ENCODE results near the gene IGFBP3.

Gene IGFBP3

GRCh38 chr7:45923818-45924217 is 2.7 kb upstream of the IGFBP3 start:
- H3K4me1 ChIP-seq (ENCODE audit: control insufficient read depth in 1 of 2, insufficient read depth in 2 of 2, low read length in 2 of 2) = peaks cover 5 to 26% of the 10 kb centered on the region in 2 donors
- no peak overlapping the region for H3K4me3 ChIP-seq (ENCODE audit: low read depth in 1 of 2, low read length in 2 of 2)
- no peak overlapping the region for H3K27ac ChIP-seq (ENCODE audit: low read depth, low read length)
- H3K27me3 ChIP-seq (ENCODE audit: control insufficient read depth in 1 of 2, insufficient read depth in 2 of 2, low read length in 2 of 2) = peaks cover 34 to 45% of the 10 kb centered on the region in 2 donors
- no peaks in the 10 kb centered on the region for H3K36me3 ChIP-seq (ENCODE audit: control insufficient read depth in 1 of 2, insufficient read depth in 2 of 2, low read length in 2 of 2)
- H3K9ac ChIP-seq (ENCODE audit: low read depth in 1 of 2, low read length in 2 of 2) = no peak overlapping the region
- H3K9me3 ChIP-seq (ENCODE audit: control insufficient read depth in 1 of 2, low read length in 2 of 2) = no peaks in the 10 kb centered on the region

- Histone ChIP-seq H3K9me3 (ENCODE audit: control insufficient read depth in 1 of 2, low read length in 2 of 2) (no peaks in the 10 kb centered on the region), H3K9ac (ENCODE audit: low read depth in 1 of 2, low read length in 2 of 2) (no peak overlapping the region), H3K4me3 (ENCODE audit: low read depth in 1 of 2, low read length in 2 of 2) (peak overlapping the region; percentile 43 to 45), H3K4me1 (ENCODE audit: control insufficient read depth in 1 of 2, insufficient read depth in 2 of 2, low read length in 2 of 2) (peaks cover 6 to 26% of the 10 kb centered on the region in 2 donors), H3K27me3 (ENCODE audit: control insufficient read depth in 1 of 2, insufficient read depth in 2 of 2, low read length in 2 of 2) (peaks cover 38 to 45% of the 10 kb centered on the region in 2 donors), H3K27ac (ENCODE audit: low read depth, low read length) (no peak overlapping the region), H3K36me3 (ENCODE audit: control insufficient read depth in 1 of 2, insufficient read depth in 2 of 2, low read length in 2 of 2) (no peaks in the 10 kb centered on the region)
These were observed 2.2 kb upstream of the IGFBP3 start for GRCh38 chr7:45923290-45923689.

- no peaks in the 10 kb centered on the region for H3K9me3 ChIP-seq (ENCODE audit: control insufficient read depth in 1 of 2, low read length in 2 of 2)
- peak overlapping the region in 1 of 2 donors; percentile 3 for H3K9ac ChIP-seq (ENCODE audit: low read depth in 1 of 2, low read length in 2 of 2)
- peaks cover 42 to 45% of the 10 kb centered on the region in 2 donors for H3K27me3 ChIP-seq (ENCODE audit: control insufficient read depth in 1 of 2, insufficient read depth in 2 of 2, low read length in 2 of 2)
- H3K4me3 ChIP-seq (ENCODE audit: low read depth in 1 of 2, low read length in 2 of 2) = peak overlapping the region; percentile 43 to 45
- no peak overlapping the region for H3K27ac ChIP-seq (ENCODE audit: low read depth, low read length)
- no peaks in the 10 kb centered on the region for H3K36me3 ChIP-seq (ENCODE audit: control insufficient read depth in 1 of 2, insufficient read depth in 2 of 2, low read length in 2 of 2)
- H3K4me1 ChIP-seq (ENCODE audit: control insufficient read depth in 1 of 2, insufficient read depth in 2 of 2, low read length in 2 of 2) = peaks cover 11 to 26% of the 10 kb centered on the region in 2 donors
These were observed 1.7 kb upstream of the IGFBP3 start for GRCh38 chr7:45922810-45923209.

- no peaks in the 10 kb centered on the region for H3K36me3 ChIP-seq (ENCODE audit: control insufficient read depth in 1 of 2, insufficient read depth in 2 of 2, low read length in 2 of 2)
- no peak overlapping the region for H3K27ac ChIP-seq (ENCODE audit: low read depth, low read length)
- peaks cover 42 to 45% of the 10 kb centered on the region in 2 donors for H3K27me3 ChIP-seq (ENCODE audit: control insufficient read depth in 1 of 2, insufficient read depth in 2 of 2, low read length in 2 of 2)
- no peak overlapping the region for H3K9ac ChIP-seq (ENCODE audit: low read depth in 1 of 2, low read length in 2 of 2)
- H3K9me3 ChIP-seq (ENCODE audit: control insufficient read depth in 1 of 2, low read length in 2 of 2) = no peaks in the 10 kb centered on the region
- peak overlapping the region; percentile 49 to 61 for H3K4me3 ChIP-seq (ENCODE audit: low read depth in 1 of 2, low read length in 2 of 2)
- H3K4me1 ChIP-seq (ENCODE audit: control insufficient read depth in 1 of 2, insufficient read depth in 2 of 2, low read length in 2 of 2) = peaks cover 13 to 26% of the 10 kb centered on the region in 2 donors
These were observed 837 bp upstream of the IGFBP3 start for GRCh38 chr7:45921699-45922519.

GRCh38 chr7:45921381-45921698 is 268 bp upstream of the IGFBP3 start:
- H3K4me1 ChIP-seq (ENCODE audit: control insufficient read depth in 1 of 2, insufficient read depth in 2 of 2, low read length in 2 of 2) = peaks cover 13 to 26% of the 10 kb centered on the region in 2 donors
- H3K27me3 ChIP-seq (ENCODE audit: control insufficient read depth in 1 of 2, insufficient read depth in 2 of 2, low read length in 2 of 2) = peaks cover 42 to 45% of the 10 kb centered on the region in 2 donors
- peak overlapping the region; percentile 49 to 61 for H3K4me3 ChIP-seq (ENCODE audit: low read depth in 1 of 2, low read length in 2 of 2)
- no peaks in the 10 kb centered on the region for H3K9me3 ChIP-seq (ENCODE audit: control insufficient read depth in 1 of 2, low read length in 2 of 2)
- no peaks in the 10 kb centered on the region for H3K36me3 ChIP-seq (ENCODE audit: control insufficient read depth in 1 of 2, insufficient read depth in 2 of 2, low read length in 2 of 2)
- no peak overlapping the region for H3K27ac ChIP-seq (ENCODE audit: low read depth, low read length)
- H3K9ac ChIP-seq (ENCODE audit: low read depth in 1 of 2, low read length in 2 of 2) = no peak overlapping the region

- peak overlapping the region; percentile 59 to 61 for H3K4me3 ChIP-seq (ENCODE audit: low read depth in 1 of 2, low read length in 2 of 2)
- peaks cover 42 to 45% of the 10 kb centered on the region in 2 donors for H3K27me3 ChIP-seq (ENCODE audit: control insufficient read depth in 1 of 2, insufficient read depth in 2 of 2, low read length in 2 of 2)
- H3K4me1 ChIP-seq (ENCODE audit: control insufficient read depth in 1 of 2, insufficient read depth in 2 of 2, low read length in 2 of 2) = peaks cover 13 to 26% of the 10 kb centered on the region in 2 donors
- H3K9me3 ChIP-seq (ENCODE audit: control insufficient read depth in 1 of 2, low read length in 2 of 2) = no peaks in the 10 kb centered on the region
- H3K27ac ChIP-seq (ENCODE audit: low read depth, low read length) = no peak overlapping the region
- peaks cover 0 to 5% of the 10 kb centered on the region in 2 donors for H3K36me3 ChIP-seq (ENCODE audit: control insufficient read depth in 1 of 2, insufficient read depth in 2 of 2, low read length in 2 of 2)
- H3K9ac ChIP-seq (ENCODE audit: low read depth in 1 of 2, low read length in 2 of 2) = peak overlapping the region in 1 of 2 donors; percentile 11
These were observed 1.0 kb downstream of the IGFBP3 start for GRCh38 chr7:45919993-45920459.

- peak overlapping the region in 1 of 2 donors; percentile 11 for H3K9ac ChIP-seq (ENCODE audit: low read depth in 1 of 2, low read length in 2 of 2)
- H3K27ac ChIP-seq (ENCODE audit: low read depth, low read length) = no peak overlapping the region
- peaks cover 41 to 42% of the 10 kb centered on the region in 2 donors for H3K27me3 ChIP-seq (ENCODE audit: control insufficient read depth in 1 of 2, insufficient read depth in 2 of 2, low read length in 2 of 2)
- peaks cover 0 to 9% of the 10 kb centered on the region in 2 donors for H3K36me3 ChIP-seq (ENCODE audit: control insufficient read depth in 1 of 2, insufficient read depth in 2 of 2, low read length in 2 of 2)
- H3K4me1 ChIP-seq (ENCODE audit: control insufficient read depth in 1 of 2, insufficient read depth in 2 of 2, low read length in 2 of 2) = peaks cover 13 to 26% of the 10 kb centered on the region in 2 donors
- no peaks in the 10 kb centered on the region for H3K9me3 ChIP-seq (ENCODE audit: control insufficient read depth in 1 of 2, low read length in 2 of 2)
- peak overlapping the region; percentile 59 to 61 for H3K4me3 ChIP-seq (ENCODE audit: low read depth in 1 of 2, low read length in 2 of 2)
These were observed 1.8 kb downstream of the IGFBP3 start for GRCh38 chr7:45919231-45919784.

GRCh38 chr7:45918556-45918955 is 2.5 kb downstream of the IGFBP3 start:
- H3K36me3 ChIP-seq (ENCODE audit: control insufficient read depth in 1 of 2, insufficient read depth in 2 of 2, low read length in 2 of 2) = peaks cover 0 to 9% of the 10 kb centered on the region in 2 donors
- no peak overlapping the region for H3K4me3 ChIP-seq (ENCODE audit: low read depth in 1 of 2, low read length in 2 of 2)
- H3K27ac ChIP-seq (ENCODE audit: low read depth, low read length) = no peak overlapping the region
- H3K9me3 ChIP-seq (ENCODE audit: control insufficient read depth in 1 of 2, low read length in 2 of 2) = no peaks in the 10 kb centered on the region
- peaks cover 36 to 39% of the 10 kb centered on the region in 2 donors for H3K27me3 ChIP-seq (ENCODE audit: control insufficient read depth in 1 of 2, insufficient read depth in 2 of 2, low read length in 2 of 2)
- no peak overlapping the region for H3K9ac ChIP-seq (ENCODE audit: low read depth in 1 of 2, low read length in 2 of 2)
- peaks cover 13 to 25% of the 10 kb centered on the region in 2 donors for H3K4me1 ChIP-seq (ENCODE audit: control insufficient read depth in 1 of 2, insufficient read depth in 2 of 2, low read length in 2 of 2)

GRCh38 chr7:45917658-45918057 is 3.4 kb downstream of the IGFBP3 start:
- Histone ChIP-seq H3K4me1 (ENCODE audit: control insufficient read depth in 1 of 2, insufficient read depth in 2 of 2, low read length in 2 of 2) (peaks cover 8 to 21% of the 10 kb centered on the region in 2 donors), H3K27me3 (ENCODE audit: control insufficient read depth in 1 of 2, insufficient read depth in 2 of 2, low read length in 2 of 2) (peaks cover 28 to 33% of the 10 kb centered on the region in 2 donors), H3K9me3 (ENCODE audit: control insufficient read depth in 1 of 2, low read length in 2 of 2) (no peaks in the 10 kb centered on the region), H3K9ac (ENCODE audit: low read depth in 1 of 2, low read length in 2 of 2) (no peak overlapping the region), H3K4me3 (ENCODE audit: low read depth in 1 of 2, low read length in 2 of 2) (peak overlapping the region; percentile 32 to 53), H3K27ac (ENCODE audit: low read depth, low read length) (no peak overlapping the region), H3K36me3 (ENCODE audit: control insufficient read depth in 1 of 2, insufficient read depth in 2 of 2, low read length in 2 of 2) (peaks cover 0 to 9% of the 10 kb centered on the region in 2 donors)

- H3K9me3 ChIP-seq (ENCODE audit: control insufficient read depth in 1 of 2, low read length in 2 of 2) = no peaks in the 10 kb centered on the region
- H3K36me3 ChIP-seq (ENCODE audit: control insufficient read depth in 1 of 2, insufficient read depth in 2 of 2, low read length in 2 of 2) = peaks cover 0 to 9% of the 10 kb centered on the region in 2 donors
- no peak overlapping the region for H3K4me3 ChIP-seq (ENCODE audit: low read depth in 1 of 2, low read length in 2 of 2)
- no peak overlapping the region for H3K9ac ChIP-seq (ENCODE audit: low read depth in 1 of 2, low read length in 2 of 2)
- H3K27ac ChIP-seq (ENCODE audit: low read depth, low read length) = no peak overlapping the region
- peaks cover 8 to 15% of the 10 kb centered on the region in 2 donors for H3K4me1 ChIP-seq (ENCODE audit: control insufficient read depth in 1 of 2, insufficient read depth in 2 of 2, low read length in 2 of 2)
- H3K27me3 ChIP-seq (ENCODE audit: control insufficient read depth in 1 of 2, insufficient read depth in 2 of 2, low read length in 2 of 2) = peaks cover 22 to 27% of the 10 kb centered on the region in 2 donors
These were observed 4.0 kb downstream of the IGFBP3 start for GRCh38 chr7:45917064-45917463.

Measured in duodenal mucosa (tissue), 2 donors.